ENCODE data around the gene TMCO4. TPM values are rescaled to one million over a fixed set of nuclear protein-coding genes. Genes with fewer than 3 reads are reported as not detected.
"Not testable (repeated sequence)": the region's sequence is repeated elsewhere in the genome, so short reads cannot be mapped to it uniquely, and the experiment has no call there.

Gene TMCO4
- total RNA-seq, 1 donor from 2014 or later = 28.7 TPM

DNA sequence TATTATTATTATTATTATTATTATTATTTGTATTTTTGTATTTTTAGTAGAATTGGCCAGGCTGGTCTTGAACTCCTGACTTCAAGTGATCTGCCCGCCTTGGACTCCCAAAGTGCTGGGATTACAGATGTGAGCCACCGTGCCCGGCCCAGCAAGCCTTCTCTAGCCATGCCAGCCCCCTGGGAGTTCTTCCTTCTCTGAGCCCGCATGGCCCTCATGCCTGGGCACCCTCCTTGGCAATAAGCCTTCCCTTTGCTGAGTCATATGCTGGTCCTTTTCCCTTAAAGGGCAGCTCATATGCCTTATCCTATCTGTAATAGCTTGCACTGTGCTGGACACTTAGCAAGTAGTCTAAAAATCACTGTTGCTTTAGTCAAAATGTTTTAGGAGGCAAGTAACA lies 164.1 kb downstream of the TMCO4 start:
- Histone ChIP-seq H3K36me3 (no peaks in the 10 kb centered on the region), H3K27me3 (no peaks in the 10 kb centered on the region), H3K9me3 (no peaks in the 10 kb centered on the region), H3K4me1 (peaks cover 14% of the 10 kb centered on the region), H3K27ac (no peak overlapping the region), H3K4me3 (no peak overlapping the region)
- intact Hi-C loops (cut with DNase I) = no loop called here
- DNase-seq (ENCODE audit: extremely low spot score in 2 of 2) = no peak
- TF ChIP-seq, protein P1, sequence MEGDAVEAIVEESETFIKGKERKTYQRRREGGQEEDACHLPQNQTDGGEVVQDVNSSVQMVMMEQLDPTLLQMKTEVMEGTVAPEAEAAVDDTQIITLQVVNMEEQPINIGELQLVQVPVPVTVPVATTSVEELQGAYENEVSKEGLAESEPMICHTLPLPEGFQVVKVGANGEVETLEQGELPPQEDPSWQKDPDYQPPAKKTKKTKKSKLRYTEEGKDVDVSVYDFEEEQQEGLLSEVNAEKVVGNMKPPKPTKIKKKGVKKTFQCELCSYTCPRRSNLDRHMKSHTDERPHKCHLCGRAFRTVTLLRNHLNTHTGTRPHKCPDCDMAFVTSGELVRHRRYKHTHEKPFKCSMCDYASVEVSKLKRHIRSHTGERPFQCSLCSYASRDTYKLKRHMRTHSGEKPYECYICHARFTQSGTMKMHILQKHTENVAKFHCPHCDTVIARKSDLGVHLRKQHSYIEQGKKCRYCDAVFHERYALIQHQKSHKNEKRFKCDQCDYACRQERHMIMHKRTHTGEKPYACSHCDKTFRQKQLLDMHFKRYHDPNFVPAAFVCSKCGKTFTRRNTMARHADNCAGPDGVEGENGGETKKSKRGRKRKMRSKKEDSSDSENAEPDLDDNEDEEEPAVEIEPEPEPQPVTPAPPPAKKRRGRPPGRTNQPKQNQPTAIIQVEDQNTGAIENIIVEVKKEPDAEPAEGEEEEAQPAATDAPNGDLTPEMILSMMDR (IDR thresholded peaks at IDR 0.05) = no peak
- TF ChIP-seq POLR2A (IDR thresholded peaks at IDR 0.05) = no peak

DNA sequence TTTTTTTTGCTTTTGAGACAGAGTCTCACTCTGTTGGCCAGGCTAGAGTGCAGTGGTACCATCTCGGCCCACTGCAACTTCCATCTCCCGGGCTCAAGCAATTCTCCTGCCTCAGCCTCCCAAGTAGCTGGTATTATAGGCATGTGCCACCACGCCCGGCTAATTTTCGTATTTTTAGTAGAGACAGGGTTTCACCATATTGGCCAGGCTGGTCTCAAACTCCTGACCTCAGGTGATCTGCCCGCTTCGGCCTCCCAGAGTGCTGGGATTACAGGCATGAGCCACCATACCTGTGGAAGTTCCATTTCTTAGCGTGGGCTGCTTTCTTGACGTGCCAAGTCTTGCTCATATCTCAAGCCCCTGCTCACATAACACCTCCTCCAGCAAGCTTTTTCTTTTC lies 164.7 kb downstream of the TMCO4 start:
- intact Hi-C loops (cut with DNase I); DNase-seq (ENCODE audit: extremely low spot score in 2 of 2): not testable (repeated sequence)

DNA sequence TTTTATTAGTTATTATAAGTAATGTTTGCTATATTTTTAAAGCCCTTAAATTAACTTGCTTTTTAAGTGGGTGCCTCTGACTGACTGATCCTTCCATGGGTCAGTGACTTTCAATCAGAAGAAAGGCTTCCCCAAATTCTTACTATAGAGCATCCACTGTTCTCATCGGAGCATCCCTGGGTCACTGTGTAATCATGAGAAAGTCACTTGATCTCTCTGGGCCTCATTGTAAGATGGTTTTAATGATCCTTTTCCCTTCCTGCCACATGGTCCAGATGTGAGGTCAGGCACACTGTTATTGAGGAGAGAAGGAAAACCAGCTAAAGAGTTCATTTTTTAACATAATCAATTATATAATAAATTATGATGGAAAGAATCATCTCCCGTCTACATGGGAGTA lies 166.6 kb downstream of the TMCO4 start:
- Histone ChIP-seq H3K27me3 (no peaks in the 10 kb centered on the region), H3K4me1 (no peaks in the 10 kb centered on the region), H3K27ac (no peak overlapping the region), H3K36me3 (peaks cover 0 to 5% of the 10 kb centered on the region in 2 donors), H3K9me3 (no peaks in the 10 kb centered on the region), H3K4me3 (no peak overlapping the region)
- intact Hi-C loops (cut with DNase I) = no loop called here
- no peak for DNase-seq (ENCODE audit: extremely low spot score in 2 of 2)
- TF ChIP-seq, protein P1 (IDR thresholded peaks at IDR 0.05) = no peak
- no peak for TF ChIP-seq POLR2A (IDR thresholded peaks at IDR 0.05)
- no peak for TF ChIP-seq POLR2AphosphoS5 (IDR thresholded peaks at IDR 0.05; ENCODE audit: insufficient read depth in 1 of 2, low read depth in 1 of 2)

More for the DNA sequence above, 164.7 kb downstream of the TMCO4 start:
- not testable (repeated sequence) for H3K4me1 ChIP-seq, H3K4me3 ChIP-seq, H3K27ac ChIP-seq, H3K36me3 ChIP-seq, H3K27me3 ChIP-seq, H3K9me3 ChIP-seq

Other genes with a start within 250 kb of the TMCO4 start
- 148 TPM for gene NBL1, start 155.6 kb downstream of the TMCO4 start, total RNA-seq
- not detected for gene HTR6, start 135.0 kb downstream of the TMCO4 start, total RNA-seq
- gene RNF186, start 15.4 kb upstream of the TMCO4 start, total RNA-seq = not detected
- gene OTUD3, start 82.5 kb upstream of the TMCO4 start, total RNA-seq = 4.9 TPM
- not detected for gene PLA2G2E, start 123.7 kb upstream of the TMCO4 start, total RNA-seq
- gene PLA2G2A, start 179.7 kb upstream of the TMCO4 start, total RNA-seq = 515 TPM